Endometrial microvascular endothelial cells (primary cell): ENCODE measurements around the gene AVPR2. TPM values are rescaled to one million over a fixed set of nuclear protein-coding genes. Genes with fewer than 3 reads are reported as not detected.

ENCODE experiments used
- in situ Hi-C: cut with HindIII; loops from 2 replicates; pipeline ENCODE4 v1.10.0; 2017; ENCODE audit warnings: low sequenced_read_pairs, low pct_unique_long_range_greater_than_20kb; ENCODE audit errors: inconsistent ontology term
- total RNA-seq: library from RNA; depleted of rRNA; stranded (reverse); fragments of >200 nt; gene quantifications from one replicate; pipeline ENCODE4 v1.2.3, GENCODE V29; 2015; ENCODE audit errors: inconsistent ontology term

AVPR2 gene
- total RNA-seq, 1 donor from 2014 or later: not detected

- in situ Hi-C loops: no loop called here
Measured at GRCh38 chrX:153908219-153908860, 3.9 kb downstream of the AVPR2 start.

DNA sequence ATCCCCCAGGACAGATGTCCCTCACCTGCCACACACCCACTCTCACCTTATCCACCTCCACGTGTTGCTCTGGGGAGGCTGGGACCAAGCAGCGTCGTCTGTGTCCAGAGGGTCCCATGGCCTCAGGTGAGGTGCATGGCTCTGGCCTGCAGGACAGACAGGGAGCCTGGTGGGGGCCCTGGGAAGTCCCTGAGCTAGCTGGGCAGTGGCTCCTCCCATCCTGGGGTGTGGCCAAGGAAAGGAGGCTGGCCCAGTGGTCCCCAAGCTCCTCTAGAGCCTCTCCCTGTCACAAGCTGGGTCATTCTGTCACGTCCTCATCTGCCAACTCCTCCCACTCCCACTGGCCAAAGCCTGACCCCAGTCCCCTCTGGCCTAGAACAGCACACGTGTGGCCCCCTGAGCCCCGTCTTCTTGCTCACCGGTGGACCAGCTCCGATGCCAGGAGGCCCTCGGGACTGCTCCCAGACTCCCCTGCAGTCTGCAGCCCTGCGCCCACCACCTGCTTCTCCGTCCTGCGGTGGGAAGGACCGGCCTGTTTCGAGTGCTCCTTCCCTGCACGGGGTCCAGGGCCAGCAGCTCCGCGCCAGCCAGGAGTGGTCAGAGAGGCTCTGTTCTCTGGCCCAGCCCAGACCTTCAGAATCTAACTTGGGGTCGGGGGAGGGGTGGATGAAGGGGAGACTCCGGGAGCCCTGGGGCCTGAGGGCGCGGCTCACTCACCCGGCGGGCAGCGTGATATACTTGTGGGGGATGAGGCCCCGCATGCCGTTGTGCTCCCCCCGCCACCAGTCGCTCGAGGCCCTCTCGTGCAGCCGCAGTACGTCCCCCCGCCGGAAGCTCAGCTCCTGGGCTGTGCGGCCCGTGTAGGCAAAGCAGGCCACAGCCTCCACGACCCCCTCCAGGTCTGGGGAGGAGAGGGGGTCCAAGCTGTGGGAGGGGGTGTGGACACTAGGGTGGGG is 4.8 kb downstream of the AVPR2 start:
- in situ Hi-C loops: no loop called here

- in situ Hi-C loops: no loop called here
Measured at GRCh38 chrX:153909980-153910360, 5.5 kb downstream of the AVPR2 start.

DNA sequence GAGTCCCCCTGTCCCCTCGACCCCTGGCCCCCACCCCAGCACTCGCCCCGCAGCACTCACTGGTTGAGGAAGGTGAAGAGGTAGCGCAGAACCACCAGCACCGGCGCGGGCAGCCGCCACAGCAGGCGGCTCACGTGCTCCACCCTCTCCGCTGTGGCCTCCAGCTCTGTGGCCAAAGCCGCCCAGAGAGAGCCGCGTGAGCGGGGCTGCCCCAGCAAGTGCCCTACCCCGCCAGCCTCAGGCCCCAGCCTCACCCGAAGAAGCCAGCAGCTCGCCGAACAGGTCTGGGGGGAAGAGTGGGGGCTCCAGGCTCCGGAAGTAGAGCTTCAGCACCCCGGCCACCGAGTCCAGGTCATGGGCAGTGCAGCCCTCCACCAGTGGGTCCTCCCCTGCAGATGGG is 6.0 kb downstream of the AVPR2 start:
- in situ Hi-C loops: no loop called here

- in situ Hi-C loops: no loop called here
Measured at GRCh38 chrX:153911798-153912197, 7.3 kb downstream of the AVPR2 start.

- in situ Hi-C loops: no loop called here
Measured at GRCh38 chrX:153913211-153913610, 8.7 kb downstream of the AVPR2 start.

- in situ Hi-C loops: no loop called here
Measured at GRCh38 chrX:153913701-153914100, 9.2 kb downstream of the AVPR2 start.

DNA sequence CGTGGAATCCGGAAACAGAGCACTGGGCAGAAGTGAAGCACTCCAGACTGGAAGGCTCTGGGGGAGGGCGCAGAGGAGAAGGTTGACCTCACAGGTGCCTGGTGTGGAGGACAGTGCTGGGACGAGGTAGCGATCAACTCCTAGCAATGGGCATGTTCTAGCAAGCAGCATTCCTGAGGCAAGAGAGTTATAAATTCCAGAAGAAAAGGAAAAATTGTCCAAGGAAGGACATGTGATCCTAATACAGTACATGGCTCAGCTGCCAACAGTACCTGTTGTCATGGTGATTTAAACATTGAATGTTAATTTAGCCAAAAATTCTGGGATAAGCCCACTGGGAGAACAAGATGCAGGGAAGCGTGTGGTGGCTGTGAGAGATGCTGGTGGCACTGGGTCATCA is 13.4 kb downstream of the AVPR2 start:
- in situ Hi-C loops: no loop called here

DNA sequence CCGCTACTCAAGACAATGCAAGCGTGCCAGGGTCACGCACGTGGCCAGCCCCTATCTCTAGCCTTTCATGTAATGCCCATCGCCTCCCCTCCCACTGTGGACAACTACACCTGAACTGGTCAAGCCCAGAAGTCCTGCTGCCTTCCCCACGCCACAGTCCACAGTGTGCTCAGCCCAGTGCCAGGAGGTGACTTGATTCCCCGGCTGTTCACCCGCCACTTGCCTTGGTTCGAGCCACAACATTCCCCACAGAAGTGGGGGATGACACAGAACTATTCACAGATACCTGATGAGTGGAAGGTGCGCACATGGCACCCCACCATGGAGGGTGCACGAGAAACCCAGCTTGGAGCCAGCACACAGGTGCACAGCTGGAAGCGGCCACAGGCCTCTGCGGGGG is 14.8 kb downstream of the AVPR2 start:
- in situ Hi-C loops: no loop called here

- in situ Hi-C loops: no loop called here
Measured at GRCh38 chrX:153920546-153920945, 16.1 kb downstream of the AVPR2 start.

DNA sequence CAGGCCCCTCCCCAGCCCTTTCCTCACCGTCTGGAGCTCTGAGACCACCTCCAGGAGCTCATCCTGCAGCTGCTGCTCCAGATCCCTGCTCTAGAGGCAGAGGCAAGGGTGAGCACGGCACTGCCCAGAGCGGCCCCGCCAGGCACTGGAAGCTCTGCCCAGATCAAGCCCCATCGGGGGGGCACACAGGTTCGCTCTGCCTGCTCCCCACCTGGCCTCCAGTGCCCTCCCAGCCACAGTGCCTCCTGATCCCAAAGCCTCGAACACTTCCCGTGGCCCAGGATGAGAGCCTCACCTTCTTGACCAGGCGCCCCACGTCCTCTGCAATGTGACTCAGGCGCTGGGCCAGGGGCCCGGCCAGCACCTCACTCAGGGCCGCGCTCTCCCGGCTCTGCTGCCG is 16.6 kb downstream of the AVPR2 start:
- in situ Hi-C loops: no loop called here

- in situ Hi-C loops: no loop called here
Measured at GRCh38 chrX:153921511-153922446, 17.3 kb downstream of the AVPR2 start.

GRCh38 chrX:153922932-153923857 is 18.7 kb downstream of the AVPR2 start:
- in situ Hi-C loops: no loop called here

GRCh38 chrX:153924149-153924861 is 19.8 kb downstream of the AVPR2 start:
- in situ Hi-C loops: no loop called here

GRCh38 chrX:153925387-153925738 is 20.9 kb downstream of the AVPR2 start:
- in situ Hi-C loops: no loop called here

DNA sequence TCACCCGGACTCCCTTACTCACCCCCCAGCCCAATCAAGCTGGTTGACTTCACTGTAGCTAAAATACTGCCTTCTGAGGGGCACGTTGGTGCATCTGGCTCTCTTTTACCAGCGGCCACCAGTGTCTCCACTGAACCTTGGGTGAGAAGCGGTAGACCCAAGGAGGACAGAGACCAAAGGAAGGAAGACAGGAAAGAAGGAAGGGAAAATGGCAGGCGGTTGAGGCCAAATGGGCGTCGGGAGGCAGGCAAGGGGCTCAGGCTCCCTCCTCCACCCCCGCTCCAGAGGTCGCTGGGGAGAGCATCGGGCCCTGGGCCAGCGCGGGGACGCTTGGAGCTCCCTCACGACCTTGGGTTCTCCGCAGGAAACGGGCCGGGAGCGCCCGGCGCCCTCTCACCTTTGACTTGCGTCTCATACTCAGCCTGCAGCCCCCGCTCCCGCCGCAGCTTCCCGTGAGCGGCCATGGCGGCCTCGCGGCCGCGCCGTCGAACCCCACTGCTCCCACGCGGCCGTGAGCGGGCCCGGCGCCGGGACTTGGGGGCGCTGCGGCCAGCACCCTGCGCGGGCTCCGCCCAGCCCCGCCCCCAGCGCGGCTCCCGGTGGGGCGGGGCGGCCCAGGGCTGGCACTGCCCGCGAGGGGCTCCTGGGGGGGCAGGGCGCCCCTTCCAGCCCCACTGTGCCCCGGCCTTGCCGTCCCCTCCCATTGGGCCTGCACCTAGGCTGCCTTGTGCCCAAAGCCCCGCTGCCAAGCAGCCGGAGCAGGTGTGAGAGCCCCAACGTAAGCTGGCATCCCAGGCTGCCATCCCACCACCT is 21.5 kb downstream of the AVPR2 start, which contains the start of gene ARHGAP4:
TSS of gene ARHGAP4 (minus strand) at position 526 of the 813 bp plus-strand sequence. CDS start at position 464, 62 bp downstream.
- in situ Hi-C loops: no loop called here

DNA sequence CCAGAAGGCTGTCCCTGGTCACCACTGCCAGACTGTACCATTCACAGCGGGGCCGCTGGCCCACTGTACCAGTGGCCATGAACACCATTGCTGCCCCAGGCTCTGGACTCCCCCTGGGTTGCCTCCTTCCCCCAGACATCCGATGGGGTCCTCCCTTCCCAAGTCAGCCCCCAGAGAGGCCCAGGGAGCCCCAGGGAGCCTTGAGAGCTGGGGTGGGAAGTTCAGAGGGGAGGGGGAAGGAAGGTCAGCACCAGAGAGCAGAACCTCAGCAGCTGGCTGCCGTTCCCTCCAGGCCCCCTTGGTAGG is 22.0 kb downstream of the AVPR2 start:
- in situ Hi-C loops: no loop called here
